ENCODE data around the gene SLC9C1.

The SLC9C1 gene

GRCh38 chr3:112303764-112304325 is 9.8 kb upstream of the SLC9C1 start:
- TF ChIP-seq POLR2A (IDR thresholded peaks at IDR 0.05; ENCODE audit: low read depth, low read length): no peak
- no peak for TF ChIP-seq POLR2AphosphoS5 (IDR thresholded peaks at IDR 0.05; ENCODE audit: low read depth, low read length)
- TF ChIP-seq TAF1 (IDR thresholded peaks at IDR 0.05; ENCODE audit: borderline replicate concordance, low read depth, low read length): no peak
- DNase-seq (ENCODE audit: insufficient read length) (no peak), FAIRE-seq (peak; percentile 85)

- no peak for TF ChIP-seq POLR2AphosphoS5 (IDR thresholded peaks at IDR 0.05; ENCODE audit: low read depth, low read length)
- no peak for TF ChIP-seq TAF1 (IDR thresholded peaks at IDR 0.05; ENCODE audit: borderline replicate concordance, low read depth, low read length)
- no peak for TF ChIP-seq POLR2A (IDR thresholded peaks at IDR 0.05; ENCODE audit: low read depth, low read length)
- no peak for DNase-seq (ENCODE audit: insufficient read length)
- no peak for FAIRE-seq
Observed at GRCh38 chr3:112302881-112303763, 9.1 kb upstream of the SLC9C1 start.

- FAIRE-seq: peak; percentile 81
- no peak for TF ChIP-seq POLR2AphosphoS5 (IDR thresholded peaks at IDR 0.05; ENCODE audit: low read depth, low read length)
- no peak for TF ChIP-seq TAF1 (IDR thresholded peaks at IDR 0.05; ENCODE audit: borderline replicate concordance, low read depth, low read length)
- TF ChIP-seq POLR2A (IDR thresholded peaks at IDR 0.05; ENCODE audit: low read depth, low read length): no peak
- DNase-seq (ENCODE audit: insufficient read length): no peak
Observed at GRCh38 chr3:112302150-112302830, 8.3 kb upstream of the SLC9C1 start.

GRCh38 chr3:112298781-112299180 is 4.8 kb upstream of the SLC9C1 start:
- peak; percentile 75 for FAIRE-seq
- no peak for TF ChIP-seq POLR2AphosphoS5 (IDR thresholded peaks at IDR 0.05; ENCODE audit: low read depth, low read length)
- no peak for TF ChIP-seq TAF1 (IDR thresholded peaks at IDR 0.05; ENCODE audit: borderline replicate concordance, low read depth, low read length)
- no peak for TF ChIP-seq POLR2A (IDR thresholded peaks at IDR 0.05; ENCODE audit: low read depth, low read length)

GRCh38 chr3:112297714-112298113 is 3.7 kb upstream of the SLC9C1 start:
- no peak for TF ChIP-seq POLR2AphosphoS5 (IDR thresholded peaks at IDR 0.05; ENCODE audit: low read depth, low read length)
- no peak for TF ChIP-seq TAF1 (IDR thresholded peaks at IDR 0.05; ENCODE audit: borderline replicate concordance, low read depth, low read length)
- no peak for TF ChIP-seq POLR2A (IDR thresholded peaks at IDR 0.05; ENCODE audit: low read depth, low read length)
- FAIRE-seq (peak; percentile 88), DNase-seq (ENCODE audit: insufficient read length) (no peak)

More at GRCh38 chr3:112298781-112299180, 4.8 kb upstream of the SLC9C1 start:
- no peak for DNase-seq (ENCODE audit: insufficient read length)

GRCh38 chr3:112289011-112289410 is 5.0 kb downstream of the SLC9C1 start:
- DNase-seq (ENCODE audit: insufficient read length) (no peak), FAIRE-seq (no peak)
- no peak for TF ChIP-seq POLR2AphosphoS5 (IDR thresholded peaks at IDR 0.05; ENCODE audit: low read depth, low read length)
- no peak for TF ChIP-seq TAF1 (IDR thresholded peaks at IDR 0.05; ENCODE audit: borderline replicate concordance, low read depth, low read length)
- no peak for TF ChIP-seq POLR2A (IDR thresholded peaks at IDR 0.05; ENCODE audit: low read depth, low read length)

- TF ChIP-seq POLR2A (IDR thresholded peaks at IDR 0.05; ENCODE audit: low read depth, low read length): no peak
- no peak for TF ChIP-seq TAF1 (IDR thresholded peaks at IDR 0.05; ENCODE audit: borderline replicate concordance, low read depth, low read length)
- FAIRE-seq: no peak
- DNase-seq (ENCODE audit: insufficient read length): no peak
Observed at GRCh38 chr3:112280266-112280665, 13.8 kb downstream of the SLC9C1 start.

GRCh38 chr3:112273536-112273935 is 20.5 kb downstream of the SLC9C1 start:
- TF ChIP-seq POLR2AphosphoS5 (IDR thresholded peaks at IDR 0.05; ENCODE audit: low read depth, low read length): no peak
- TF ChIP-seq TAF1 (IDR thresholded peaks at IDR 0.05; ENCODE audit: borderline replicate concordance, low read depth, low read length): no peak
- no peak for TF ChIP-seq POLR2A (IDR thresholded peaks at IDR 0.05; ENCODE audit: low read depth, low read length)
- DNase-seq (ENCODE audit: insufficient read length) (no peak), FAIRE-seq (peak; percentile 14)

- TF ChIP-seq TAF1 (IDR thresholded peaks at IDR 0.05; ENCODE audit: borderline replicate concordance, low read depth, low read length): no peak
- TF ChIP-seq POLR2AphosphoS5 (IDR thresholded peaks at IDR 0.05; ENCODE audit: low read depth, low read length): no peak
- TF ChIP-seq POLR2A (IDR thresholded peaks at IDR 0.05; ENCODE audit: low read depth, low read length): no peak
- no peak for DNase-seq (ENCODE audit: insufficient read length)
Observed at GRCh38 chr3:112261742-112262141, 32.3 kb downstream of the SLC9C1 start.

GRCh38 chr3:112260563-112260962 is 33.5 kb downstream of the SLC9C1 start:
- no peak for DNase-seq (ENCODE audit: insufficient read length)
- peak; percentile 27 for FAIRE-seq
- TF ChIP-seq POLR2AphosphoS5 (IDR thresholded peaks at IDR 0.05; ENCODE audit: low read depth, low read length): no peak
- TF ChIP-seq POLR2A (IDR thresholded peaks at IDR 0.05; ENCODE audit: low read depth, low read length): no peak
- no peak for TF ChIP-seq TAF1 (IDR thresholded peaks at IDR 0.05; ENCODE audit: borderline replicate concordance, low read depth, low read length)

More at GRCh38 chr3:112261742-112262141, 32.3 kb downstream of the SLC9C1 start:
- peak; percentile 63 for FAIRE-seq

- DNase-seq (ENCODE audit: insufficient read length) (no peak), FAIRE-seq (peak; percentile 58)
- TF ChIP-seq POLR2A (IDR thresholded peaks at IDR 0.05; ENCODE audit: low read depth, low read length): no peak
Observed at GRCh38 chr3:112253301-112253971, 40.6 kb downstream of the SLC9C1 start.

Measured in GM12892 (cell line).